HG03558 (cell line): ENCODE results near the gene PITPNC1.
"Not testable (repeated sequence)": the region's sequence is repeated elsewhere in the genome, so short reads cannot be mapped to it uniquely, and the experiment has no call there.

Experiments
- ATAC-seq: cut with Tn5 transposase; IDR thresholded peaks from one replicate; pipeline ENCODE4 v1.9.1; 2021; ENCODE audit warnings: moderate number of reproducible peaks; ENCODE audit not compliant: unreplicated experiment; ENCODE audit errors: extremely low read depth

The PITPNC1 gene

GRCh38 chr17:67366193-67367157, 10.6 kb upstream of the PITPNC1 start, which contains the start of gene PSMD12:
Gene PSMD12 (minus strand): TSS chr17:67366577. CDS start chr17:67366519, 58 bp downstream.
- no peak for ATAC-seq

- ATAC-seq, result no peak
Measured at GRCh38 chr17:67369676-67370075, 7.4 kb upstream of the PITPNC1 start.

- ATAC-seq, result no peak
Measured at GRCh38 chr17:67372751-67373150, 4.3 kb upstream of the PITPNC1 start.

GRCh38 chr17:67374329-67375053, 2.6 kb upstream of the PITPNC1 start:
- ATAC-seq, result peak; percentile 26

GRCh38 chr17:67375054-67375427, 2.0 kb upstream of the PITPNC1 start:
- no peak for ATAC-seq

GRCh38 chr17:67375716-67376115, 1.4 kb upstream of the PITPNC1 start:
- no peak for ATAC-seq

- no peak for ATAC-seq
Measured at GRCh38 chr17:67376415-67376736, 705 bp upstream of the PITPNC1 start.

- no peak for ATAC-seq
Measured at GRCh38 chr17:67377488-67378453, 690 bp downstream of the PITPNC1 start.

GRCh38 chr17:67378454-67379250, 1.6 kb downstream of the PITPNC1 start:
- no peak for ATAC-seq

GRCh38 chr17:67379251-67379630, 2.2 kb downstream of the PITPNC1 start:
- no peak for ATAC-seq

- ATAC-seq, result no peak
Measured at GRCh38 chr17:67381929-67382257, 4.8 kb downstream of the PITPNC1 start.

GRCh38 chr17:67385122-67385988, 8.3 kb downstream of the PITPNC1 start:
- no peak for ATAC-seq

- ATAC-seq, result no peak
Measured at GRCh38 chr17:67386965-67387551, 10.0 kb downstream of the PITPNC1 start.

GRCh38 chr17:67388536-67388935, 11.5 kb downstream of the PITPNC1 start:
- ATAC-seq, result not testable (repeated sequence)

GRCh38 chr17:67388986-67389385, 11.9 kb downstream of the PITPNC1 start:
- no peak for ATAC-seq

GRCh38 chr17:67390006-67390645, 13.0 kb downstream of the PITPNC1 start:
- ATAC-seq, result no peak

- ATAC-seq, result peak; percentile 76
Measured at GRCh38 chr17:67390646-67391361, 13.7 kb downstream of the PITPNC1 start.
